IMR-90 (cell line): ENCODE results near the gene MIA2.

Experiments used
- POLR2A ChIP-seq: IDR thresholded peaks from 2 replicates; pipeline ENCODE4 v1.6.1; 2012; ENCODE audit warnings: mild to moderate bottlenecking, low read depth, low read length
- RAD21 ChIP-seq: IDR thresholded peaks from 2 replicates; pipeline ENCODE4 v1.6.1; 2012; ENCODE audit warnings: low read length, improper control_type of control experiment
- TF ChIP-seq, protein P1 (sequence below): conservative IDR thresholded peaks from 2 replicates; pipeline ENCODE4 v1.5.1; 2012; ENCODE audit warnings: mild to moderate bottlenecking, low read depth, low read length, improper control_type of control experiment

GRCh38 chr14:39324097-39324496 lies 90.4 kb downstream of the MIA2 start:
- no peak for TF ChIP-seq POLR2A
- TF ChIP-seq, protein P1, sequence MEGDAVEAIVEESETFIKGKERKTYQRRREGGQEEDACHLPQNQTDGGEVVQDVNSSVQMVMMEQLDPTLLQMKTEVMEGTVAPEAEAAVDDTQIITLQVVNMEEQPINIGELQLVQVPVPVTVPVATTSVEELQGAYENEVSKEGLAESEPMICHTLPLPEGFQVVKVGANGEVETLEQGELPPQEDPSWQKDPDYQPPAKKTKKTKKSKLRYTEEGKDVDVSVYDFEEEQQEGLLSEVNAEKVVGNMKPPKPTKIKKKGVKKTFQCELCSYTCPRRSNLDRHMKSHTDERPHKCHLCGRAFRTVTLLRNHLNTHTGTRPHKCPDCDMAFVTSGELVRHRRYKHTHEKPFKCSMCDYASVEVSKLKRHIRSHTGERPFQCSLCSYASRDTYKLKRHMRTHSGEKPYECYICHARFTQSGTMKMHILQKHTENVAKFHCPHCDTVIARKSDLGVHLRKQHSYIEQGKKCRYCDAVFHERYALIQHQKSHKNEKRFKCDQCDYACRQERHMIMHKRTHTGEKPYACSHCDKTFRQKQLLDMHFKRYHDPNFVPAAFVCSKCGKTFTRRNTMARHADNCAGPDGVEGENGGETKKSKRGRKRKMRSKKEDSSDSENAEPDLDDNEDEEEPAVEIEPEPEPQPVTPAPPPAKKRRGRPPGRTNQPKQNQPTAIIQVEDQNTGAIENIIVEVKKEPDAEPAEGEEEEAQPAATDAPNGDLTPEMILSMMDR: no peak
- TF ChIP-seq RAD21: no peak
